ENCODE measurements around the gene AFF1.

DNA sequence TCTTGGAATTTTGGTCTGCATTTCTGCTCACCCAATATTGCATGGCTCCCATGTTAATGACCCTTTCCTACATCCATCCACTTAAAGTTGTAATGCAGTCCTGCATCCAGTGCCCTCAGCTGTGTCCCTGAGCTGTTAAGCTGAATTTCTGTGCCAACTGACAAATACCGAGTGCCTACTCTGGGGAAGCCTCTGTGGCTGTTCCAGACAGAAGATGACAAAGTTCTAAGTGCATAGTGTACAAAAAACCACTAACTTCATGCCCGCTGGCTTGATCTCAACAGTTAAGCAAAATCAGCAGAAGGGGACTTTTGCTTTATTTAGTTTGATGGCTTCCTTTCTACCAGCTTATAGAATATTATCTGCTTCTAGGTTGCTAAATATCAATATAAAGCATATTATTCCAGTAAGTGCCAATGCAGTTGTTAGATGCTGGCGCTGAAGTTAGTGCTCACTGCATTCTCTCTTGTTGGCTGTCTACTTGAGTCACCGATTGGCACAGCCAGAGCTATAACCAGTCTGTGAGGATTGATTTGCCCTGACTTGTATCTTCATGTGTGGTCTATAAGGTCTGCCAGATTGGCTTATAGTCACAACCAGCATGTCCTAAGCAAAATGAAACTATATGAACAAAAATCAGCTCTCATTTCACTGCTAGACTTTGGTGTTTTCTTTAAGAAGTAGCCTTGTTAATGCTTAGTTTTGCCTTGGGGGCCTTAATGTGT is 186.7 kb downstream of the AFF1 start:
- TF ChIP-seq, protein P1, sequence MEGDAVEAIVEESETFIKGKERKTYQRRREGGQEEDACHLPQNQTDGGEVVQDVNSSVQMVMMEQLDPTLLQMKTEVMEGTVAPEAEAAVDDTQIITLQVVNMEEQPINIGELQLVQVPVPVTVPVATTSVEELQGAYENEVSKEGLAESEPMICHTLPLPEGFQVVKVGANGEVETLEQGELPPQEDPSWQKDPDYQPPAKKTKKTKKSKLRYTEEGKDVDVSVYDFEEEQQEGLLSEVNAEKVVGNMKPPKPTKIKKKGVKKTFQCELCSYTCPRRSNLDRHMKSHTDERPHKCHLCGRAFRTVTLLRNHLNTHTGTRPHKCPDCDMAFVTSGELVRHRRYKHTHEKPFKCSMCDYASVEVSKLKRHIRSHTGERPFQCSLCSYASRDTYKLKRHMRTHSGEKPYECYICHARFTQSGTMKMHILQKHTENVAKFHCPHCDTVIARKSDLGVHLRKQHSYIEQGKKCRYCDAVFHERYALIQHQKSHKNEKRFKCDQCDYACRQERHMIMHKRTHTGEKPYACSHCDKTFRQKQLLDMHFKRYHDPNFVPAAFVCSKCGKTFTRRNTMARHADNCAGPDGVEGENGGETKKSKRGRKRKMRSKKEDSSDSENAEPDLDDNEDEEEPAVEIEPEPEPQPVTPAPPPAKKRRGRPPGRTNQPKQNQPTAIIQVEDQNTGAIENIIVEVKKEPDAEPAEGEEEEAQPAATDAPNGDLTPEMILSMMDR (IDR thresholded peaks at IDR 0.05) = no peak
- no peak for TF ChIP-seq POLR2A (IDR thresholded peaks at IDR 0.05)
